Activated T-cell treated with anti-CD3 and anti-CD28 coated beads for 4 hours (primary cell): ENCODE measurements around the gene LRRC4C.

Experiments used
- DNase-seq: peaks from one replicate; pipeline ENCODE4 v3.0.0-alpha.2; 2020

The LRRC4C gene

DNA sequence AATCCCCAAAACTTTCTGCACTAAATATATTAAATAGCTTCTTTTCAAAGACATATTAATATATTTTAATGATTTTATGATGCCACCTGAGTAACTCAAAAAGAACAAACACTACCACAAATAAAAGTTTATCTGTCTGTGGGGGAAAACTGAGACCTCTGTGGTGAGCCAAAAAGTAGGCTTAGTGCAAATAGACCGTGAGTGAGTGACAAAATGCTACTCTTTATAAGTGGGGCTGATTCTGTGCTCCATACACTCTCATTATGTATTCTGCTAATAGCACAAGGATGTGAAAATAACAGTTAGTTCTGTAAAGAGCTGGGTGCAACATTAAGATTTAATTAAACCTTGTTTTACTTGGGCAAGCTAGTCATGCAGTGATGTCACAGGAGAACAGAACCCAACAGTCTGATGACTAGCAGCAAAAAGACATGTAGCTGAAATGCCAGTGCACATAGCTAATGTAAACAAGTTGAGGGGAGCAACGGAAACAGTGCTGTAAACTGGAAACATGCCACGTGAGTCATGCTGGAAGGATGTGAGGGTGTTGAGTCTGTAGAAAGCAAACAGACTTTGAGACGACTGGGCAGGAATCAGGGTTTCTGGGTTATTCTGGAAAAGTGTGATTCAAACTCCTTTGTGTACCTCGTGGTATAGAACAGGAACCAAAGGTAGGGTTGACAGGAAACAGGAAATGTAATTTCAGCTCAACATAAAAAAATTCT, 1130.4 kb downstream of the LRRC4C start:
- DNase-seq = no peak

GRCh38 chr11:40323241-40323640, 1136.2 kb downstream of the LRRC4C start:
- no peak for DNase-seq

GRCh38 chr11:40321537-40321936, 1137.9 kb downstream of the LRRC4C start:
- DNase-seq = no peak

- no peak for DNase-seq
Measured at GRCh38 chr11:40316171-40316570, 1143.3 kb downstream of the LRRC4C start.

DNA sequence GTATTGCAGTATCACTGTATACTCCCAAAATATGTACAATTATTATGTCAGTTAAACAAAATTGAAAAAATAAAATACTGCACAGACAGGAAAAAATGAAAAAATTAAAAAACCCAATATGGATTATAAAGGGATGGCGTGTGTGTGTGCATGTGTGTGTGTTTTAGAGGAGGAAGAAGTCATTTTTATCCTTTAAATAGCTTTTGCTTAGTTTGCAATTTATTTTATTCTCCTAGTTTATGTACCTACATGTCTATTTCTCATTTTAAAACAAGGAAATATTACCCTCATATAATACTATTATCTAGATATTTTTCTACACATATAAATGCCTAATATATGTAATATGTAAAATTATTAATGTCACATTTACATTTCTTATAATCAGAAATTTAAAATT, 1144.3 kb downstream of the LRRC4C start:
- no peak for DNase-seq

- no peak for DNase-seq
Measured at GRCh38 chr11:40314327-40314726, 1145.1 kb downstream of the LRRC4C start.

- DNase-seq = no peak
Measured at GRCh38 chr11:40306938-40307548, 1152.4 kb downstream of the LRRC4C start.

- DNase-seq = no peak
Measured at GRCh38 chr11:40302669-40303068, 1156.8 kb downstream of the LRRC4C start.

DNA sequence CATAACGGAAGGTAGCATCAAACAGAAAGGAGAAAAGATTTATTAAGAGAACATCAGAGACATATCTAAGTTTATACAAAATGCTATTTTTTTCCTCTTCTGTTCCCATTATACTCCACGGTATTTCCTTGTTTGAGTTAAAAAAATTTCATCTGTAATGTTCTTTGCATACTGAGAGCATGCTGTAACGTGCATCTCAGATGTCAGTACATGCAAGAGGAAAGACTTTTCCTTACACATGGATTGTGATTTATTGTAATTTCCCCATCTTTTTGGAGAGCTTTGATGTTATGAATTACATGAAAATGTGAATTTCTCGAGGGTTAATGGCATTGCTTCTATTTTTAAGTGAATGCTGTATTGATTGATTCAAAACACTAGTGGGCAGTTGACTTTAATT, 1164.0 kb downstream of the LRRC4C start:
- no peak for DNase-seq

- no peak for DNase-seq
Measured at GRCh38 chr11:40294741-40295140, 1164.7 kb downstream of the LRRC4C start.

GRCh38 chr11:40294349-40294735, 1165.1 kb downstream of the LRRC4C start:
- DNase-seq = no peak

- no peak for DNase-seq
Measured at GRCh38 chr11:40293655-40294348, 1165.7 kb downstream of the LRRC4C start.

DNA sequence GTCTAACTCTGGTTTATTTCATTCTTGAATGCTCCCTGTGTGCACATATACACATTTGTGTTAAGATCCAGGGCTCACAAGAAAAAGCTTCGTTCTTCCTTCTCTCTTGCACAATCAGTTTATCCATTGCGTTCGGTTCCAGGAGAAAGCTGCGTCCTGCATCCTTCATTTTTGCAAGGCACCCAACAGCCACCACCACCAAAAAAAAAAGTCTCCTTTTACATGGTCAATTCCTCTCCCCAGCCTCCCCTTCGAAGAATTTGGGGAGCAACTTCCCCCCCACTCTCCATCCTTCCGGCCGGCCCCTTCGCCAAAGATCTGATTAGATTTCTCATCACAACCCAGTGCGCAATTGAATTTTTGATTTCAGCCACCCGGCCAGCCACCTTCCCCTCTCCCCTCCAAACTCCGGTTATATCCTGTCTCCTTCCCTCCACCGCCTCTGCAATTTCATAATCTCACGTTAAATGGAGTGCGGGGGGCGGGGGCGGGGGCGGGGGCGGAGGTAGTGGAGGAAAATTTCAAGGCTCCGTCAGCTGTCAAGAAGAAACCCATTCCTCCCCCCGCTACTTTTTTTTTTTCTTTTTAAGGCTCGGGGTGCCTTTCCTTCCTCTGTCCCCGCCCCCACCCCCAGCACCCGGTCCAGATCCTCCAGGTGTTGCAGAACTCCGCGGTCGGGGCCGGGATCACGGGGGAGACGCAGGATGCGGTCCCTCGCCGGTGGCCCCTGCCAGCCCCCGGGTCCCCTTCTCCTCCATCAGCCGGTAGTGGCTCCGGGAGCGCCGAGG, 1166.5 kb downstream of the LRRC4C start:
- no peak for DNase-seq

DNA sequence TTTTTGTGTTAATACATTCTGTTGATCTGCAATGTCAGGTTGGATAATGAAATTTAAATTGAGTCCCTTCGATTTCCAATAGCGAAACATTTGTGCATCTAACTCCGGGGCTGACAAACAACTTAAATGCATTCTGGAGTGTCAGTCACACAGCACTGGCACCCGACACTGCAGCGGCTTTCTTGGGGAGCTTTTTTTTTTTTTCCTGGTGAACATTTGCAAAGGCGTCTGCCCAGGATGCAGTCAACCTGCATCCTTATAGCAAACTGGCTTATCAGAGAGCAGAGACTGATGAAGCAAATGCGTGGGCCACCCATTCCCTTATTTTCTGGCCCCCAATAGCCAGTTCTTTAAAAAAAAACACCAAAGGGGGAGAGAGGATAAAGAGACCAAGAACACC, 1167.7 kb downstream of the LRRC4C start:
- DNase-seq = no peak

DNA sequence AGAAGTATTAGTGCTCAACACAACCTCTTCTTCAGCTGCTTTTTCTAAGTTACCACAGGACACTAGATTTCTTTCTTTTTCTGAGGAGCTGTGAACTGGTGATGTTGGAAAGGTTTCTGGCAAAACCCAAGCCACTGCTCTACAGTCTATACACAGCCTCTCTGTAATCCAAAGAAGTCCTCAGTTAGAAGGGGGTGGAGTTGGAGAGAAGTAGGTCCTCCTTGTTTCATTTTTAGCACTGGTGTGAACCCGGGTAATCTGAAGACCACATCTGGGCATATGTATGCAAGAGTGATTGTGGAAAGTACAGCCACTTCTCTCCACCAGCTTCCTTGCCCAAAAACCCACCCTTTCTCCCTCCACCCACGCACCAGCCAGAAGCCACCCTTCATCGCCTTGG, 1168.1 kb downstream of the LRRC4C start:
- DNase-seq = no peak

GRCh38 chr11:40290171-40290631, 1169.3 kb downstream of the LRRC4C start:
- no peak for DNase-seq

DNA sequence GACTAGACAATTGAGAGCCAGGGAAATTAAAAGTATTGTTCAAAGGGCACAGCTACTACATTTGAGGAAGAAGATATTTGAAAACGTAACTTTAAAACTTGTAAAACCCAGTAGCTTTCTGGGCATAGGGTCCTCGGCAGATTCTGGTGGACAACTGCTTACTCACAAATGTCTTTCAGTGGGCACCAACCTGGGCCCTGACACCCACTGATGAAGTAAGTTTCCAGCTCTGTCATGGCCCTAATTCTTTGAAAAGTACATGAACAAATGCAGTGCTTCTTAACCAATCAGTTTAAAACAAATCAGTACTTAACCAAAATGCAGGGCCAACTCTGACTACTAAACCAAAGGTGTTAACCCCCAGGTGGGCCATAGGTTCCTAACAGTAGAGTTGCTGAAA, 1170.1 kb downstream of the LRRC4C start:
- DNase-seq = no peak

DNA sequence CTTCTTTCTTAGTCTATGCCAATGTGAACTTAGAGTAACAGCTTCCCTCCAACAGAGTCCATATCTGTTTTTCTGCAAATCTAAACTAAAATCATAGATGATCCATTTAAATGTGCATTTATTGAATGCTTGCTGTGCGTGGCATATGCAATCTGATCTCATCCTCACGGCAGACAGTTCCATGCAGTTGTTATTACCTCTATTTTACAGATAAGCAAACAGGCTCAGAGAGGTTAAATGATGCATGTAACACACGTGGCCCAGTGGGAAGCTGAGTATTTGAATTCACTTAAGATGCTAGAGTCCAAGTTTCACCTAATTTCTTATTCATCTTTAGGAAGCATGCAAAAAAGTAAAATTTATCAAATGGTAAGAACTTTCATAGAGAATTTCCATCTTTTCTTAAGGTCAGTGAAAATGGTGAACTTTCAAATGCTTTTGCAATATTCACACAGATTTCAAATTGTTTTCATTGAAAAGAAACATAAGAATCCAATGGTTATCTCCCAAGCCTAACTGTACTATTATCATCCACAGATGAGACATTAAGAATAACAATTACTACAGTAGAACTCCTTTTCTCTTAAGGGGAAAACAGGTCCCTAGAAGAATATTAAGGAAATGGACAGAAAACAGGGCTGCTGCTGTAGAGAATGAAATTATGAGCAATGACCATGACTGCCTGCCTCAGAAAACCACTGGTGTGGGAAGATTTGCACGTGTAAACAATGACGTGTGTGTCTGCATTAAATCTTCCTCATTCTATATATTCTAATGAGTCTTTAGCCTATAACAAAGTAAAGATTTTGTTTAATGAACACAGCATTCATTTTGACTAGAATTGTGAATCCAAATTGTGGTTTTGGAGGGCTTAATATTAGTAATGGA, 1171.3 kb downstream of the LRRC4C start:
- no peak for DNase-seq

- no peak for DNase-seq
Measured at GRCh38 chr11:40286137-40286536, 1173.3 kb downstream of the LRRC4C start.

GRCh38 chr11:40285558-40285957, 1173.9 kb downstream of the LRRC4C start:
- DNase-seq = no peak

- no peak for DNase-seq
Measured at GRCh38 chr11:40281052-40281580, 1178.3 kb downstream of the LRRC4C start.
